GM21786 (cell line): ENCODE measurements around the gene METTL26.
"Not testable (repeated sequence)": the region's sequence is repeated elsewhere in the genome, so short reads cannot be mapped to it uniquely, and the experiment has no call there.

Source experiments
- ATAC-seq: cut with Tn5 transposase; IDR thresholded peaks from one replicate; pipeline ENCODE4 v1.9.1; 2021; ENCODE audit not compliant: unreplicated experiment

Gene METTL26

DNA sequence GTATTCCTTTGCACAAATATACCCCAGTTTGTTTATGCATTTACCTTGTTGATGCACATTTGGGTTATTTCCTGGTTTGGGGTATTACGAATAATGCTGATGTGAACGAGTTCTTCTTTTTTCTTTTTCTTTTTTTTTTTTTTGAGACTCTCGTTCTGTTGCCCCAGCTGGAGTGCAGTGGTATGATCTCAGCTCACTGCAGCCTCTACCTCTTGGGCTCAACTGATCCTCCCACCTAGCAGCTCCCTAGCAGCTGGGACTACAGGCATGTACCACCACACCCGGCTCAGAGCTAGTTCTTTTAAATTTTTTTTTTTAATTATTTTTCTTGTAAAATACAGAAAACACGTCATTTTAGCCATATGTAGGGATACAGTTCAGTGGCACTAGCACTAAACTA, 32.2 kb downstream of the METTL26 start:
- ATAC-seq: no peak

DNA sequence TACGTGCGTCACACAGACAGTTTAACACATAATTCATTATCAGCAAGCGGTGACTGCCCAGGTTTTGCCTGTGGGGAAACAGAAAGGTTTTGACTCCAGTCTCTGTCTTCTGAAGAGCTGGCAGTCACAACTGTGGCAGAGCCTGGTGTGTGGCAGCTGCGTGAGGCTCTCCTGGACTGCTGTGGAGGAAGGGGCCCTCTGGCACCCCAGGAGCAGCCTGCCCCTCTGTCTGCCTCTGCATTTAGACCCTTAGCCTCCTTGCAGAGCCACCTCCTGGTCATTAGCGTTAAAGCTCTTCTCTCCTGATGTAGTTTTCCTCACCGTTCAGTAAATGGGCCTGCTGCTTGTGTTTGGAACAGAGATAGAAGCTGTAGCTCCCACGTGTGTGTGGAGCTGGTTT, 35.3 kb downstream of the METTL26 start:
- no peak for ATAC-seq

DNA sequence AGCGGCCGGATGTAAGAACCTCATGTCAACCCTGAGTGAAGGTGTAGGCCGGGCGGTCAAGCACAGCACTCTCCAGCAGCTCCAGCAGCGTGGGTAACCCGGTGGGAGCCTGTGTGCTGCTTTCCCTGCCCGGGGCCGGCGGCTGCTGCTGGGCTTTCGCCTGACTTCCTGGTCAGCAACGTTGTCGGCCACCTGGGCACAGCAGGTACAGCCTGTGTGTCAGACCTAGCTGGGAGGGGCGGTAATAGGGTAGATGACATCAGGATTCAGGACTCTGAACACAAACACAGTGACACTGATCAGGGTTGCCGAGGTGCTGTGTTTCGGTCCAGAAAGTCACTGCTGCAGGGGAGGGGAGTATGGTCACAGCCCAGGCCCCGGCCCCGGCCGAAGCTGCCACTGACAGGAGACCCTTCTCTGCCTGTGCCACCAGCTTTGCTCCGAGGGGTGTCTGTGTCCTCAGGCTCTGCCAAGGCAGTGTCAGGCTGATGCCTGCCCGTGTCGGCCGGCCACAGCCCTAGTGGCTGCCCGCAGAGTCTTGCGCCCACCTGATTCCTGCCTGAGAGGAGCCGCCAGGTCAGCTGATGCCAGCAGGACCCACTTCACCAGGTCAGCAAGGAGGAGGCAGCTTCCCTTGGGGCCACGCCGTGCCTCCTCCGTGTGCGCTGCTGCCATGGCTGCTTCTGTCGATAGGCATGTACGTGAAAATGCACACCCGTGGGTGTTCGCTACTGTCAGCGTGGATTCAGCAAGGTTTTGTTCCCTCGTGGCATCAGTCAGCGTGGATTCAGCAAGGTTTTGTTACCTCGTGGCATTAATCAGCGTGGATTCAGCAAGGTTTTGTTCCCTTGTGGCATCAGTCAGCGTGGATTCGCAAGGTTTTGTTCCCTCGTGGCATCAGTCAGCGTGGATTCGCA, 37.0 kb downstream of the METTL26 start:
- ATAC-seq: no peak

DNA sequence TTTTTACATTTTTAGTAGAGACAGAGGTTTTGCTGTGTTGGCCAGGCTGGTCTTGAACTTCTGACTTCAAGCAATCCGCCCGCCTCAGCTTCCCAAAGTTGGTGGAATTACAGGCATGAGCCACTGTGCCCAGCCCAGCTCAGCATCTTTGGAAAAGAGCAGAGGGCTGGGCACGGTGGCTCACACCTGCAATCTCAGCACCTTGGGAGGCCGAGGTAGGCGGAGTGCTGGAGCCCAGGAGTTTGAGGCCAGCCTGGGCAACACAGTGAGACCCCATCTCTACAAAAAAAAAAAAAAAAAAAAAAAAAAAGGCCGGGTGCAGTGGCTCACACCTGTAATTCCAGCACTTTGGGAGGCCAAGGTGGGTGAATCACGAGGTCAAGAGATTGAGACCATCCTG, 38.5 kb downstream of the METTL26 start:
- not testable (repeated sequence) for ATAC-seq

DNA sequence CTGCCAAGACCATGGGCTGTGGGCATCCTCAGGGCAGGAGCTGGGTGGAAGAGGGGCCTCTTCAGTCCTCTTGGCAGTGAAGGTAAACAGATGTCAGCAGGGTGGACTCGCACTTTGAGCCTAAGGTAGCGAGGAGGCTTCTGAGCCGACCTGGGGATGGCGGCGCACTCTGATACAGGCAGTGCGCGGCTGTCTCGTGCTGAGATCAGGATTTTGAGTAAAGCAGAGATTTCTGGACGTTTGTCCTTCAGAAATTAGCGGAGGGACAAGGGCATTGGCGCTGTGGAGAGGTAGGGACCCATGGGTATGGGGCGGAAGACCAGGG, 39.4 kb downstream of the METTL26 start:
- ATAC-seq: no peak

DNA sequence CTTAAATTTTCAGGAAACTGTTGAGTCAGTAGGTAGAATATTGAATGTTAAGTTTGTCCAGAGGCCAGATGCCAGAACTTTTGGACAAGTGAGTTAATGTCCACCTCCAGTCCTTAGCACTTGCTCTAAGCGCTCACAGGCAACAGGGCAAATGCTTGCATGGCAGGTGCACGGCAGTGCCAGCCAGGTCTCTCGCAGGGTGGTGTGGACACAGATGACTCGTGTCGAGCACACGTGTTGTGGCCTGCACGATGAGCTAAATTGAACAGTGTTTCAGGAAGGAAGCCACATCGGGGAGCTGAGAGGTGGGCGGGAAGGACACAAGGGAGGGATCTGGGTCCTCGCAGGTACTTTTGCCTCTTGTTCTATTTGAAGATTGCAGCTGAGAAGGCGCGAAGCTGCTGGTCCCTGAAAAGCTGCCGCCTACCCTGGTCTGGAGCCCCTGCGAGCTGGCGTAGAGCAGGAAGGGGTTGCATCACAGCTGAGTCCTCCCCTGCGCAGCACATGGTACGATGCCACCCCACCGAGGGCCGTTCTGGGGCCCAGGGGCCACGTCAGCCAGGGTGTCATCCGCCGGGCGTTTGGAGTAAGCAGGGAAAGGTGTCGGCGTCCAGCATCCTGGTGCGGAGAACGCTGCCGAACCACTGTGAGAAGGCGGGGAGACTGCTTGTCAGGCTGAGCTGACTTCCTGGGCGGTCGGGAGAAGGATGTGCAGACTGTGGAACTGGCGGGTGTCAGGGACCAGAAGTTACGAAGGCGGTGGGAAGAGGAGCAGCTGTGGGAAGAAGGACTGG, 40.0 kb downstream of the METTL26 start:
- ATAC-seq: no peak

DNA sequence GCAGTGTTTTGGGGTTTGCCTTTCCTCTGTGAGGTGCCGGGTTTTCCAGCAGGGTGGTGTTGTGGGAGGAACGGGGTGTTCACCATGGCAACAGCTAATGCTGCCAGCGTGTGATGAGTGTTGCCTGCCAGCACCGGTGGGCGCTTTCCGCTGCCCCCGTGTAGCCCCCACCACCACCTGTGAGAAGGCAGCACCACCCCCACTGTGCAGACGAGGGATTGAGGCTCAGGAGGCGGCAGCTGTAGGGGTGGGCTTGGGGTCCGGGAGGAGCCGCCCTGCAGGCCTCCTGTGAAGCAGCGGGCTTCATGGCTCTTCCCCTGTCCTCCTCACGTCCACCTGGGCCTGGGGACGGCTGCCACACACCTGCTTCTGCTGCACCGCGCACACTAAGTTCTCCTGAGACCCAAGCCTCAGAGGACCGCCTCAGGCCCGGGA, 41.0 kb downstream of the METTL26 start:
- no peak for ATAC-seq

DNA sequence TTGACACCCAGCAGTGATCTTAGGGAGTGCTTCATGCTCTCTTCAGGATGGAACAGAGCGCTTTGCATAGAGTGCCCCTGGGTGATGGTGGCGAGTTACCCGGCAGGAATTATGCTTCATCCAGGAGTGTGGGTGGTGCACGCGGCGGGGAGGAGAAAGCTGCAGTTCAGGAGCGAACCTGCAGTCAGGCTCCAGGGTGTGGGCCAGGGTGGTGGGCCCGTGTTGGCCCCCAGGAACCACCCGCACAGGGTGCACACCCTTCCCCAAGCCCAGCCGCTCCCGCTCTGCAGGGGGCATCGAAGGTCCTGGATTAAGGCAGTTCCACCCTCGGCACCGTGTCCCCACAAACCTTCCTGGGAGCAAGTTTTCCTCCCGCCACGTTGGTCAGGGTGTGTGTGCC, 42.3 kb downstream of the METTL26 start:
- ATAC-seq: no peak

DNA sequence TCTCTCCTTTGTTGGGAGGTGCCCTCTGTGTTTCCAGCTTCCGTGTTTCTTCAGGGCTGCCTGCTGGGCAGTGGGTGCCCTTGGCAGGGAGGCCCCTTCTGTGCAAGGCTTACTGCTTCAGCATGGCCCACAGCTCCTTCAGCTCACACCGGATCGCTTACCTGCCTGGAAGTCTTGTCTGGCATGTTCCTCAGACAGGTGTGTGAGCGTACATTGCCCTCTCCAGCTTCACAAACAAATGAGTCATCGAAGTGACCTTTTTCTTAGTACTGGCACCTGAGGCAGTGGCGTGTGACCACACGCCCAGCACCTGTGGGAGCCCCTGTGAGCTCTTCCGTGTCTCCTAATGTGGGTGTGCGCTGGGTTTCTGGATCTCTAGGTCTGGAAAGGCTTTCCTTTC, 42.7 kb downstream of the METTL26 start:
- no peak for ATAC-seq

DNA sequence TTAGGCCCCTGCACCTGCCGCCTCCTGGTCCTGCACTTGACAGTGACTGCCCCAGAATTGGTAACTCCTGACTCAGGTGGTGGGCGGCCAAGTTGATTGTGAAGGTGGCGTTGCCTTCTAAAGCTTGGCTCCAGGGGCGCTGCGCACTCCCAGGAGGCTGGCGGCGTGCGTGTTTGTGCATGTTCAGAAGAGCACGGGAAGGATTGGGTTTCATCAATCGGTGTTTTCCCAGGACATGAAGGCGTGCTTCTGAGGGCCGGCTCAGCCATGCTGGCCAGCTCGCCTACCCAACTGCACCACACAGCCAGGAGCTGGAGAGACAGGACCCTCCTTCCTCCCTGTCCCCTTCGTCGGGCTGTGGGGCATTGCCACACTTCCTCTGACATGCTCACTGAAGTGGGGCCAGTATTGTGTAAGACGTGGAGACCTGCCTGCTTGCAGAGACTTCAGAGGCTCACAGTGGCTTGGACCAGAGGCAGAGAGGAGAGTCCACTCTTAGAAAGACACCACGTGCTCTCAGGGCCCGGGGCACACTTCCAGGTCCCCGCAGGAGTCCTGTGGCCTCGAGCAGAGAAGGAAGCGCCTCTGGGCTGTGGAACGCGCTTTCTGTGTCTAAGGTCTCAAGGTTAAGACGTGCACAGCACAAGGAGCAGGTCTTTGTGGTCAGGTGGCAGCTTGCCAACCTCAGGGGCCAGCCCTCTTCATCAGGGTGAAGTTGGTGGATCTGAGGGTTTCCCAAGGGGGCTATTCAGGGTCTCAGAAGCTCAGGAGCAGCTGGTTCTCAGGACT, 43.4 kb downstream of the METTL26 start:
- ATAC-seq: no peak

DNA sequence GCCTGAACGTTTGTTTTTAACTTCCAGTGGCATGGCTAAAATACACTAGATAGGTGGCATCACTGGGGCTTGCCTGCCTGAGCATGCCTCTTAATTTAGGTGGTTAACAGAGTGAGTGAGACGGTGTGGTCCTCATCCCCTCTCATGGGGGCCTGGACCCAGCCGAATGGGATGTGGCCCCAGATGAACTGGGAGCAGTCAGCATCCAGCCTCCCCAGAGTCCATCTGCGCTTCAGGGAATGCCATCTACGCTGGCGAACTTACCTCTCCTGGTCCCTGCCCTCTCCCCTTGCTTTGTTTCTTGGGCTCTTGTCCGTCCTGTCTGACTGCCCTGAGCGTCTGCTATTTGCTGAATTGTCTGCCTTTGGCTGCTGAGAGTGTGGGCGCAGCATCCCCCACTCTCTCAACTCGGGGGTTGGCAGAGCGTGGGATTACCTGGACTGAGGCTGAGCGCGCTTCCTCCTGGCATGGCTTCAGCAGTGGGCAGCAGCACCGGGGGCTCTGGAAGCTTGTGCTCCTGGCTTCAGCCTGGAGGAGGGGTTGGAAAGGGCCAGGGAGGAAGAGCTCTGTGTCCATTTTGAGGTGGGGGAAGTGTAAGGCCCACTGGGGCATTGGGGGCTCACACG, 44.1 kb downstream of the METTL26 start:
- no peak for ATAC-seq

DNA sequence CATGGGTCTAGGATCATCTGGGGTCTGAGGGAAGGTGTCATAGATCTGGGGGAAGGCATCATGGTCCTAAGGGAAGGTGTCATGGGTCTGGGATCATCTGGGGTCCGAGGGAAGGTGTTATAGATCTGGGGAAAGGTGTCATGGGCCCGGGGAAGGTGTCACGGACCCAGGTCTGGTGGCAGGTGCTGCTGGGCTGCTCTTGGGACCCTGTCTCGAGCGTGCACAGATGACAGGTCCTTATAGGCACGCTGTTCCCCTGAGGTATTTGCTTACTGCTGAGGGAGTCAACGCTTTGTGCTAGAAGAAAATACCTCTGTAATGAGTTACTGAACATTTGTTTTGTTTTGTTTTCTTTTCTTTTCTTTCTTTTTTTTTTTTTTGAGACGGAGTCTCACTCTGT, 44.9 kb downstream of the METTL26 start:
- no peak for ATAC-seq

DNA sequence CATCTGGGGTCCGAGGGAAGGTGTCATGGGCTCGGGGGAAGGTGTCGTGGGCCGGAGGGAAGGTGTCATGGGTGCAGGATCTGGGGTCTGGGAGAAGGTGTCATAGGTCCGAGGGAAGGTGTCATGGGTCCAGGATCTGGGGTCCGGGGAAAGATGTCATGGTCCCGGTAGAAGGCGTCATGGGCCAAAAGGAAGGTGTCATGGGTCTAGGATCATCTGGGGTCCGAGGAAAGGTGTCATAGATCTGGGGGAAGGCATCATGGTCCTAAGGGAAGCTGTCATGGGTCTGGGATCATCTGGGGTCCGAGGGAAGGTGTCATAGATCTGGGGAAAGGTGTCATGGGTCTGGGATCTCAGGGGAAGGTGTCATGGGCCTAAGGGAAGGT, 45.3 kb downstream of the METTL26 start:
- ATAC-seq: no peak

DNA sequence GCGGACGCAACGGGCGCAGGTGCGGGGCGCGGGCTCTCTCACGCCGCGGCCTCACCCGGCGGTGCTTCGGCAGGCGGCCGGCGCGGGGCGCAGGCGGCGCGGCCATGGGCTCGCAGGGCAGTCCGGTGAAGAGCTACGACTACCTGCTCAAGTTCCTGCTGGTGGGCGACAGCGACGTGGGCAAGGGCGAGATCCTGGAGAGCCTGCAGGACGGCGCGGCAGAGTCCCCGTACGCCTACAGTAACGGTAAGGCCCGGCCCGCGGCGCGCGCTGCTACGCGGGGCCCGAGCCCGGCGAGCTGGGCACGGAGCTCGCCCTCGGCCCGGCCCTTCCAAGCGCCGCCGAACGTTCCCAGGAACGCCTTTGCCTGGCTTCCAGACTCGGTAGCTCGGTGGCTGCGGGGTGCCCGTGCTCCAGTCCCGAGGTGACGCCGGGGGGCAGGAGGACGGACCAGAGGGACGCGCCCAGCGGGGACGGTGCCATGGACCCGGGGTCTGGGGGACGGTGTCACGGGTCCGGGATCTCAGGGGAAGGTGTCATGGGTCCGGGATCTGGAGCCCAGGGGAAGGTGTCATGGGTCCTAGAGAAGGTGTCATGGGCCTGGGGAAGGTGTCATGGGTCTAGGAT, 45.8 kb downstream of the METTL26 start:
- ATAC-seq: no peak

DNA sequence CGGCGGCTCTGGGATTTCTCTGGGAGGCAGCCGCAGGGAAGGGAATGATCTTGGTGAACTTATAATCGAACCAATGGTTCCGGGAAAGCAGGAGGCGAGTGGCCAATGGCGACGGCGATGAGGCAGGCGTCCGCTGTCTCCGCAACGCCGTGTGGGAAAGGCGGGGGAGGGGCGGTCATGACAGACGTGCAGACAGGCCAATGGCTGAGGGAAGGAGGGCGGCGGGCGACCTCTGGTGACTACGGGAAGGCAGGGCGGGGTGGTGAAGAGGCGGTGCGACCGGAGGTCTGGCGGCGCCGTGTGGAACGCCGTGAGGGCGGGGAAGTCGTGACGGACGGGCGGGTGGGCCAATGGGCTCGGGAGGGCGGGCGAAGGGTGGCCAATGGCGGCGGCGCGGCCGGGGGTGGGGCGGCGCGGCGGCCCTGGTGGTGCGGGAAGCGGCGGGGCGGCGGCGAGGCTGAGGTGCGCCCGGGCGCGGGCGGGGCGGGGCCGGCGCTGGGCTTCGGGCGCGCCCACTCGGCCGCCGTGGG, 46.4 kb downstream of the METTL26 start, which contains the start of gene RAB40C:
Gene RAB40C (plus strand): TSS at position 409 of the 530 bp plus-strand sequence. CDS start 226 bp downstream, outside the sequence.
- peak; percentile 75 for ATAC-seq

DNA sequence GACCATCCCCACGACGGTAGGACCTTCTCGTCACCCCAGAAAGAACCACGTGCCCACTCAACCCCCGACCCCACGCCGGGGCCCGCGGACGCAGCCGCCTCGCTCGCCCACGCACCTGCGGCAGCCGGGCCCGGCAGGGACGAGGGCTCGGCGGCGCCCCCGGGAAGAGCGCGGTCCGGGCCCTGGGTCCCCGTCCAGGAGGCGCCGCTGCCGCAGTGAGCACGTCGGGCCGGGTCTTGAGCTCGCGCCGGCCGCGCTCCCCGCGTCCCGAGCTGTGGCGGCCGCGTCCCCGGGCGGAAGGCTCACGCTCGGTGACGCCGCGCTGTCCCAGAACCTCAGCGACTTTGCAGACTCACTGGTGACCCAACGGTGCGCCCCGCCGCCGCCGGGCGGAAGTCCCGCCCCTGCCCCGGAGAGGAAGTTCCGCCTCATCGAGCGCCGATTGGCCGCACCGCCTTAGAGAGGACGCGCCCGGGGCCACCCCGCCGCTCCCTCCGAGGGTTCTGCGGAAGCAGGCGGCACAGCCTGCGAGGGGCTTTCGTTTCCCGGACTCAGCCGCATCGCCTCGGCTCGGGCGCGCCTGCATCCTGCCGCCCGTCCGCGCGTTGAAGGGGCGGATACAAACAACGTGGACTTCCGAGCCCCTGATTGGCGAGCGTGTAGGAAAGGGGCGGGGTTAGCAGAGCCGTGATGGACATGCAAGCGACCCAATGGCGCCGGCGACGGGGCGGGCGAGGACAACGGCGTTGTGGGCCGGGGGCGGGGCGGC, 47.0 kb downstream of the METTL26 start:
- peak; percentile 74 for ATAC-seq

DNA sequence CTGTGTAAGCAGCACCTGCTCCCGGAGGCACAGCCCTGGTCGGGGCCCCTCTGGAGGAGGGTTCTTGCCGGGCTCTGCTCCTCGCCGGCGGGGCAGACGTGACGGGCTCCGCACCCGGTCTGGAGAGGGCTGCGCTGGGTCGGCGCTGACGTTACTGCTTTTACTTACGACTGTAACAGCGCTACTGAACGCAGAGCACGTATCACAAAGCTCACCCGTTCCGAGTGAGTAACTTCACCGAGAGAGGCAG, 47.5 kb downstream of the METTL26 start:
- peak; percentile 10 for ATAC-seq

DNA sequence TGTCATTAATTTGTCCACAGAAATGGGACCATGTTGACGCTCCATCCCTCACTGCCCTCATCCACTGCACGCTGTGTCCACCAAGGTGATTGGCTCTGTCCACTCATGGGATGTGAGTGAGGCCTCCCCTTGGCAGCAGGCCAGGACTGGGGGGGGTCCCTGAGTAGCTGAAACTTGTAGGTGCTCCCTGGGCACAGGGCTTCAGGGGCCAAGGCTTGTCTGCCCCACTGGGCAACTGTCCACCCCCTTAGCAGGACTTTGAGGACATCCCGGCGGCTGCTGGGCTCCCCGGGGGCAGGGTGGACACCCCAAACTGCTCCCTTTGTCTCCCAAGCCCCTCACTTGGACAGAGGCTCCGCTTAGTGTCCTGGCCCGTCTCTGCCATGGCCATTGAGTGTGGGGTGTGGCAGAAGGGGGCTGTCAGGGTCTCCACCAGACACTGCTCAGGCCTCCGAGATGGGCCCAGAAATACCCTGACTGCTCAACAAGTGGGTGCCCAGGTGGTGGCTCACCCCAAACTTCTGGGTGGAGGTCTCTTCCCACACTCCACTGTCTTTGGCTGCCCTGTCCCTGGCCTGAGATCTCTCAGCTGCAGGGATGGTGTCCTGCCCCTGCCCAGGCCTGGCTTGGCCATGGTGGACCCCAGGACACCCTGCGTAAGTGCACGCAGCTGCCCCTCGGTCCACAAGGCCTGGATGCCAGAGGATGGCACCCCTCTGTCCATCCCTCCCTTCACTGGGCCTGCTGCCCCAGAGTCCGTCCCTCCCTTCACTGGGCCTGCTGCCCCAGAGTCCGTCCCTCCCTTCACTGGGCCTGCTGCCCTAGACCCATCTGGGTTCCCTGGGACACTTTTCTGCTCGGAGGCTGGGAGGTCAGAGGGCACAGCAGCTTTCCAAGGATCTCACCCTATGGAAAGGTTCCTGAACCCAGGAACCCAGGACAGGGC, 49.2 kb downstream of the METTL26 start:
- no peak for ATAC-seq
